HFFc6 (cell line): ENCODE results near the gene NKD1. TPM values are rescaled to one million over a fixed set of nuclear protein-coding genes. Genes with fewer than 3 reads are reported as not detected.

ENCODE experiments used
- DNase-seq: peaks from one replicate; pipeline ENCODE4 v3.0.0-alpha.2; 2018
- H3K27ac Mint-ChIP-seq: 2 replicates; pipeline ENCODE4 v1.8.0; 2020; ENCODE audit warnings: mild to moderate bottlenecking, mixed read lengths
- H3K27me3 Mint-ChIP-seq: 2 replicates; pipeline ENCODE4 v1.8.0; 2021; ENCODE audit warnings: mild to moderate bottlenecking, moderate library complexity, mixed read lengths; ENCODE audit not compliant: insufficient read depth
- H3K36me3 Mint-ChIP-seq: 2 replicates; pipeline ENCODE4 v1.8.0; 2021; ENCODE audit warnings: low read depth, mixed read lengths
- H3K4me1 Mint-ChIP-seq: 2 replicates; pipeline ENCODE4 v1.8.0; 2020; ENCODE audit warnings: low read depth, mixed read lengths
- H3K4me3 Mint-ChIP-seq: 2 replicates; pipeline ENCODE4 v1.8.0; 2020; ENCODE audit warnings: mild to moderate bottlenecking, moderate library complexity, mixed read lengths
- H3K9me3 Mint-ChIP-seq: 2 replicates; pipeline ENCODE4 v1.8.0; 2020; ENCODE audit warnings: mild to moderate bottlenecking, mixed read lengths
- CTCF ChIP-seq: fragments of 200-600 bp; sonication (generic); IDR thresholded peaks from 2 replicates; pipeline ENCODE4 v1.5.0; 2021; ENCODE audit warnings: antibody characterized with exemption, mild to moderate bottlenecking
- total RNA-seq, 6 experiments: library from RNA; stranded (reverse); fragmentation: NEBNext Ultra II Directional; extraction: Animal tissue kit (Norgen Biotek cat#: 25700); gene quantifications; 2 replicates in 1 of 6; 3 replicates in 5 of 6; pipeline ENCODE4 v1.2.3, GENCODE V29; 2021

The NKD1 gene
- total RNA-seq, 6 experiments from 2014 or later: not detected

- Mint-ChIP-seq H3K36me3 (no peaks in the 10 kb centered on the region), H3K4me1 (no peaks in the 10 kb centered on the region), H3K9me3 (no peaks in the 10 kb centered on the region), H3K27ac (no peak overlapping the region), H3K27me3 (peaks cover 27% of the 10 kb centered on the region), H3K4me3 (no peak overlapping the region)
- TF ChIP-seq CTCF: no peak
- no peak for DNase-seq
Observed at GRCh38 chr16:50580180-50580798, 32.1 kb downstream of the NKD1 start.

- no peak for TF ChIP-seq CTCF
- H3K9me3 Mint-ChIP-seq: no peaks in the 10 kb centered on the region
- no peaks in the 10 kb centered on the region for H3K36me3 Mint-ChIP-seq
- no peak overlapping the region for H3K27ac Mint-ChIP-seq
- DNase-seq: no peak
- H3K4me1 Mint-ChIP-seq: no peaks in the 10 kb centered on the region
- no peak overlapping the region for H3K4me3 Mint-ChIP-seq
- peaks cover 37% of the 10 kb centered on the region for H3K27me3 Mint-ChIP-seq
Observed at GRCh38 chr16:50581845-50582244, 33.6 kb downstream of the NKD1 start.

- Mint-ChIP-seq H3K27me3 (peaks cover 40% of the 10 kb centered on the region), H3K27ac (no peak overlapping the region), H3K4me3 (no peak overlapping the region), H3K36me3 (no peaks in the 10 kb centered on the region), H3K9me3 (no peaks in the 10 kb centered on the region), H3K4me1 (no peaks in the 10 kb centered on the region)
- no peak for DNase-seq
- no peak for TF ChIP-seq CTCF
Observed at GRCh38 chr16:50583211-50583610, 35.0 kb downstream of the NKD1 start.

- Mint-ChIP-seq H3K4me3 (no peak overlapping the region), H3K27me3 (peaks cover 39% of the 10 kb centered on the region), H3K36me3 (no peaks in the 10 kb centered on the region), H3K9me3 (no peaks in the 10 kb centered on the region), H3K4me1 (no peaks in the 10 kb centered on the region), H3K27ac (no peak overlapping the region)
- no peak for TF ChIP-seq CTCF
- no peak for DNase-seq
Observed at GRCh38 chr16:50584033-50584722, 36.0 kb downstream of the NKD1 start.

GRCh38 chr16:50585331-50585776 lies 37.2 kb downstream of the NKD1 start:
- TF ChIP-seq CTCF: no peak
- Mint-ChIP-seq H3K9me3 (no peaks in the 10 kb centered on the region), H3K27me3 (peaks cover 36% of the 10 kb centered on the region), H3K36me3 (no peaks in the 10 kb centered on the region), H3K4me1 (no peaks in the 10 kb centered on the region), H3K27ac (no peak overlapping the region), H3K4me3 (no peak overlapping the region)
- no peak for DNase-seq
